IPS-20b (cell line): ENCODE results near the gene POLD3.

ENCODE experiments used
- H3K27ac ChIP-seq: one replicate; pipeline ENCODE4 v1.5.1; 2013; ENCODE audit warnings: low read length
- H3K27me3 ChIP-seq: 2 replicates; pipeline ENCODE4 v1.6.1; 2013; ENCODE audit warnings: mild to moderate bottlenecking, low read length, inconsistent platforms; ENCODE audit not compliant: insufficient read depth
- H3K36me3 ChIP-seq: 2 replicates; pipeline ENCODE4 v1.6.1; 2013; ENCODE audit warnings: low read depth, mild to moderate bottlenecking, inconsistent platforms, low read length, moderate library complexity; ENCODE audit not compliant: insufficient read depth
- H3K4me1 ChIP-seq: 2 replicates; pipeline ENCODE4 v1.6.1; 2013; ENCODE audit warnings: mild to moderate bottlenecking, control low read depth, inconsistent platforms, low read length, moderate library complexity; ENCODE audit not compliant: insufficient read depth
- H3K4me3 ChIP-seq: 2 replicates; pipeline ENCODE4 v1.5.1; 2013; ENCODE audit warnings: mild to moderate bottlenecking, low read length, inconsistent platforms
- H3K9ac ChIP-seq: 2 replicates; pipeline ENCODE4 v1.6.1; 2013; ENCODE audit warnings: low read depth, mild to moderate bottlenecking, inconsistent platforms, low read length, moderate library complexity
- H3K9me3 ChIP-seq: 2 replicates; pipeline ENCODE4 v1.6.1; 2013; ENCODE audit warnings: mild to moderate bottlenecking, low read depth, low read length, inconsistent platforms; ENCODE audit not compliant: insufficient read depth

The POLD3 gene

DNA sequence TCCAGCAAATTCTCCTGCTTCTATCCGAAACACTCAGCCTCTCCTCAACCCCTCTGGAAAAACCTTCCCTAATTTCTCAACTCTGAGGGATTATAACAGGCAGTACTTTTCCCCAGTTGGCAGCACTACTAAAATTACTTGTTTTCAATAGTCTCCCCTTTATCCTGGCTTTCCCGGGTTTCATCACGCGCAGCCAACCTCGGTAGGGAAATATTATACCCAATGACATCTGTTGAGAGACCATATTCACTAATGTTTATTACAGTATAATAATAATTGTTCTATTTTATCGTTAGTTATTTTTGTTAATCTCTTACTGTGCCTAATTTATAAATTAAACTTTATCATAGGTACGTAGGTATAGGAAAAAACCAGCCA is 330 bp upstream of the POLD3 start:
- Histone ChIP-seq H3K4me3 (peak overlapping the region; percentile 96), H3K9ac (peak overlapping the region; percentile 100; the same call in 1 of the 2 replicates)

DNA sequence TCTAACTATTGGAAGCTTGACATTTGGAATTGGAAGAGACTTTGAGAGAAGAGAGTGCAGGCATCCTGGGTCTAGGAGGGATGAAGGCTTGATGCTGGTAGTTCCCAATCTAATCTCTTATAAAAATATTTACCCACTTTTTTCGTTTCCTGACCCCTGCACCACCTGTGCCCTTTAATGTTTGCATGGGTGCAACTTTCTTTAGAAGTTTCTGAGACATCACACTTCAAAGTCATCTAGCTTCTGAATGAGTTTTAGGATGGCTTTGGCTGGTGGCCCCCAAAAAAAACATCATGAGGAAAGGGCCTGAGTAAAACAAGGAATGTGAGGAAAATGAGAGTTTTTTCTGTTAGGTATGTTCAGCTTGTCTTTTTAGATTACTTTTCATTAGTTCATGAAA is 1.1 kb downstream of the POLD3 start:
- no peak overlapping the region for H3K27ac ChIP-seq

More for the DNA sequence above, 330 bp upstream of the POLD3 start:
- H3K36me3 ChIP-seq, result peaks cover 28% of the 10 kb centered on the region
- H3K4me1 ChIP-seq, result peaks cover 6% of the 10 kb centered on the region; the same call in 1 of the 2 replicates
- no peak overlapping the region for H3K27ac ChIP-seq
- no peaks in the 10 kb centered on the region for H3K27me3 ChIP-seq
- no peaks in the 10 kb centered on the region for H3K9me3 ChIP-seq

DNA sequence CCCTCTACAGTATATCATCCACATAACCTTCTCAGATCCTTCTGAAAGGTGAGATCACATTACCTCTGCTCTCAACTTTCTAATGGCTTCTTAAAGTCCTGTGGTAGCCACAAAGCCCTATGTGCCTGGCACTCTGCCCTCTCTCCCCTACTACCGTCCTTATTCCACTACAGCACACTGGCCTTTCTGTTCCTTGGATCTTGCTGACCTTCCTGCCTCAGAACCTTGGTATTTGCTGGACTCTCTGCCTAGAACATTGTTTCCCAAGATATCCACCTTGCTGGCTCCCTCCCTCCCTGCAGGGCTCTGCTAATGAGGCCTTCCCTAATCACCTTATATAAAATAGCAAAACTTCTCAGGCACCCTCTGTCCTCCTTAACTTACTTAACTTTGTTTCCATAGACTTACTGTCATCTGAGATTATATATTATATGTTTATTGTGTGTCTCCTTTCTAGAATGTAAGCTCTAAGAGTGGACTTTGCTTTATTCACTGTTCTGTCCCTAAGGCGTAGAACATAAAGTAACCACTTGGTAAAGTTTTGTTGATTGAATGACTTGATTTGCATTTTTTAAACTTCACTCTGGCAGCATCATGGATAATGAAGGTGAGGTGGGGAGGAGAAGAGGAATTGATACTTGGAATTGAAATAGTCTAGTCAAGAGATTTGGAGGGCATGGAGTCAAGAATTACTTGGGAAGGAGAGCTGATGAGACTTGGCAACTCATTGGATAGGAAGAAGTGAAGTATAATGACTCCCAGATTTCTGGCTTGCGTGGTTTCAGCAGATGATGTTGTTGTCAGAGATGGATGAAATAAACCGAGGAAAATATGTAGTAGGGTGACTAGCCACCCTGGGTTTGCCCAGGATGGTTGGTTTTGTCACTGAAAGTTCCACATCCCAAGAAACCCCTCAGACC is 10.5 kb downstream of the POLD3 start:
- H3K36me3 ChIP-seq, result peaks cover 63% of the 10 kb centered on the region
- no peaks in the 10 kb centered on the region for H3K9me3 ChIP-seq
- no peak overlapping the region for H3K9ac ChIP-seq
- no peaks in the 10 kb centered on the region for H3K4me1 ChIP-seq
- H3K27me3 ChIP-seq, result no peaks in the 10 kb centered on the region
- H3K4me3 ChIP-seq, result no peak overlapping the region
- no peak overlapping the region for H3K27ac ChIP-seq

More for the DNA sequence above, 1.1 kb downstream of the POLD3 start:
- no peaks in the 10 kb centered on the region for H3K9me3 ChIP-seq
- peaks cover 42% of the 10 kb centered on the region for H3K36me3 ChIP-seq
- no peaks in the 10 kb centered on the region for H3K27me3 ChIP-seq
- peak overlapping the region; percentile 100 for H3K9ac ChIP-seq
- peak overlapping the region; percentile 96 for H3K4me3 ChIP-seq
- H3K4me1 ChIP-seq, result peaks cover 6% of the 10 kb centered on the region; the same call in 1 of the 2 replicates

DNA sequence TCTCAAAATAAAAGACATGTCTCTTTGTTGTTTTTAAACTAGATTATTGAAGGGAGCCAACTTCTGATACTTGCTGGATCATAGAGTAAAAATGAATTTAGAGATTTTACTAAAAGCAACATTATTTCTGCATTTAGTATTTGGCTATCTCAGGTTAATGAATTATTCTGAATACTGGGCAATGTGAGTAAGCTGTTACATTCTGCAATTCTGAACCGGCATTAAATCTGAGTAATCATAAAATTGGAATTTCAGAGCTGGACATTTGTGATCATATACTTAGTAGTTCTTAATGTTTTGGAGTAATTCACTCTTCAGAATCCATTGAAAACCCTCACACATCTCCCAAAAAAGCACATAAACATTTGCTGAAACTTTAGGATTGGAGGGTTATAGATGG is 11.5 kb downstream of the POLD3 start:
- no peaks in the 10 kb centered on the region for H3K9me3 ChIP-seq
- H3K9ac ChIP-seq, result no peak overlapping the region
- H3K27me3 ChIP-seq, result no peaks in the 10 kb centered on the region
- no peaks in the 10 kb centered on the region for H3K4me1 ChIP-seq
- peaks cover 60% of the 10 kb centered on the region for H3K36me3 ChIP-seq
- H3K4me3 ChIP-seq, result no peak overlapping the region
- H3K27ac ChIP-seq, result no peak overlapping the region

DNA sequence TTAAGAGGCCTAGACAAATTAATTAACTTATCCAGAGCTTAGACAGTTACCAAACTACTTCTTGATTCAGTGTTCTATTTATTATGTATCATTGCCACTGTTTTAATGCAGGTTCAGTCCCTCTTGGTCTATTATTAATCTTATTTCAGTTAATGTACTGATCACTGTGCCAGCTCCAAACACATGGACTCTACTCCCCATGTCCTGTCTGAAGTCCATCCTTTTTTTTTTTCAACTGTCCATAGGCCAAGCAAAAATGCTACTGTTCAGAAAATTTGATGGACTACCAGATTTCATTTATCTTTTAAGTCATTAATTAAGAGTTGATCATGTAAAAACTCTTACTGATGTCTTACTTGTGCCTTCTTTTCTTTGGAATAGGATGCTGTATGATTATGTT is 11.9 kb downstream of the POLD3 start:
- Histone ChIP-seq H3K27me3 (no peaks in the 10 kb centered on the region), H3K27ac (no peak overlapping the region), H3K9ac (no peak overlapping the region), H3K4me1 (no peaks in the 10 kb centered on the region), H3K9me3 (no peaks in the 10 kb centered on the region), H3K36me3 (peaks cover 59% of the 10 kb centered on the region), H3K4me3 (no peak overlapping the region)

DNA sequence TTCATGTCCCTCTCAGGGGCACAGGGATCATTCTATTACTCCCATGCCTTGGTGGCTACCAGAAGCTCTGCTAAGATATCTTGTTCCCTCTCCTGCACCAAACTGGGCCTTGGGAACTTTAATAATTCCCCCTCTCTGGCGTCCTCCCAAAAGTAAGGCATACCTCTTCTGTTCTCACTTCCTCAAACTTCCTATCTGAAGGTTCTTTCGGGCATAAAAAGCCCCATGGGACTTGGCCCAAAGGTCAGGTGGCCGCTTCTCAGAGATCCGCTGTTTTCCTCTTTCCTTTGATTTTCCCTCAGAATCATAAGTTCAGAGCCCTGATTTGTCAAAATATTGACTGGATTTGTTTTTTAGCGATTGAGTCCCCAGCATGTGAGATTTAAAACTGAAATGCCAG is 13.0 kb downstream of the POLD3 start:
- no peak overlapping the region for H3K27ac ChIP-seq
- no peaks in the 10 kb centered on the region for H3K9me3 ChIP-seq
- no peaks in the 10 kb centered on the region for H3K4me1 ChIP-seq
- peaks cover 64% of the 10 kb centered on the region for H3K36me3 ChIP-seq
- no peak overlapping the region for H3K9ac ChIP-seq
- no peak overlapping the region for H3K4me3 ChIP-seq
- H3K27me3 ChIP-seq, result no peaks in the 10 kb centered on the region

DNA sequence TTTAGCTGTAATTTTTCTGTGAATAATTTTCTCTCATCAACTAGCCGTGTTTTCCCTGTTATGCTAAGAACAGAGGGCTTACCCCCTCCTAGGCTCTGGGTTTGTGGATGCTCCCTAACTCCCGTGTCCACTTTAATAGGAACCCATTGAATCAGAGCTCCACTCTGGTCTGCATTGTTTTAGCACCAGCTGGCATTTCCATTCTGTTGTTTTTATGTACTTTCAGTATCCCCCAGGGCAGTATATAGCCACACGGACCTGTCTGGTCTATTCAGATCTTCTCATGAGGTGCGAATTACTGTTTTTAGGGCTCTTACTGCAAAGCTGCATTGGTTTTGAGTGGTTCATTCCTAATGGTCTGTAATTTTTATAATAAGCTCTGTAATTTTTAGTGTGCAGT is 16.0 kb downstream of the POLD3 start:
- H3K4me3 ChIP-seq, result no peak overlapping the region
- peaks cover 72% of the 10 kb centered on the region for H3K36me3 ChIP-seq

DNA sequence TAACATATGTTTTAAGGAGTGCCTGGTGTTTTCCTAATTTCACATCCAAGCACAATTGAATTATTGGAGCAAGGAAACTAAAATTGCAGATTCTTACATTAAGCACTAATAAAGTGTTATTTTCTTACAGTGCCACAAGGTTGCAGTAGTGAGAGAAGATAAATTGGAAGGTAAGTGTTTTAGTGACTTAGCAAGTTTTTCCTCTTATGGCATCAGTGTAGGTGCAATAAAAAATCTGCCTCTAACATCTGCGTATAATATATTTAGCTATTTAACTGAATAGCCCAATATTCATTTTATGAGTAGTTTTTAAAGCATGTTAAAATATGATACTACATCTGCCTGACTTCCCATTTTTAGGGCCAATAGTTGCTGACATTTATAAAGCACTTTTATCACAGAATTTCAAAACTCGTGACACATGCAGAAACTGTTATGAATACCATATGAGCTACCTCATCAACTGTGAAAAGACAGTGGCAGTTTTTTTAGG is 19.0 kb downstream of the POLD3 start:
- Histone ChIP-seq H3K27ac (no peak overlapping the region), H3K36me3 (peaks cover 68% of the 10 kb centered on the region), H3K4me3 (no peak overlapping the region), H3K9ac (no peak overlapping the region), H3K9me3 (no peaks in the 10 kb centered on the region), H3K27me3 (no peaks in the 10 kb centered on the region), H3K4me1 (no peaks in the 10 kb centered on the region)

More for the DNA sequence above, 16.0 kb downstream of the POLD3 start:
- H3K9ac ChIP-seq, result no peak overlapping the region
- no peak overlapping the region for H3K27ac ChIP-seq
- H3K9me3 ChIP-seq, result no peaks in the 10 kb centered on the region
- H3K4me1 ChIP-seq, result no peaks in the 10 kb centered on the region
- no peaks in the 10 kb centered on the region for H3K27me3 ChIP-seq

DNA sequence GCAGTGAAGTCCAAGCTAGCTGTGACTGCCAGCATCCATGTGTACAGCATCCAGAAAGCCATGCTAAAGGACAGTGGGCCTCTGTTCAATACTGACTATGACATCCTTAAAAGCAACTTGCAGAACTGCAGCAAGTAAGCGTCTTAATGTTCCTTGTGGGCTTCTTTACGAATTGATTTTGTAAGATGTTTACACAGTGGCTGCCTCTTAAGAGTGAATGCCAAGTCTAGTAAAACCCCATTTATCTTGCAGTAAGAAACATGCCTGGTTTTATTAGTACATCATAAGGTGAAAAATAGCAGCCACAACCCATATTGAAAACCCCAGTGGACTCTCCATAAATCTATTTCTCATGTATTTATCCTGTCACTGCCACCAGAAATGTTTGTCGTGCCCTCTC is 20.5 kb downstream of the POLD3 start:
- peaks cover 75% of the 10 kb centered on the region for H3K36me3 ChIP-seq
- H3K4me1 ChIP-seq, result no peaks in the 10 kb centered on the region
- no peak overlapping the region for H3K4me3 ChIP-seq
- H3K27me3 ChIP-seq, result no peaks in the 10 kb centered on the region
- H3K9me3 ChIP-seq, result no peaks in the 10 kb centered on the region
- no peak overlapping the region for H3K27ac ChIP-seq
- no peak overlapping the region for H3K9ac ChIP-seq

DNA sequence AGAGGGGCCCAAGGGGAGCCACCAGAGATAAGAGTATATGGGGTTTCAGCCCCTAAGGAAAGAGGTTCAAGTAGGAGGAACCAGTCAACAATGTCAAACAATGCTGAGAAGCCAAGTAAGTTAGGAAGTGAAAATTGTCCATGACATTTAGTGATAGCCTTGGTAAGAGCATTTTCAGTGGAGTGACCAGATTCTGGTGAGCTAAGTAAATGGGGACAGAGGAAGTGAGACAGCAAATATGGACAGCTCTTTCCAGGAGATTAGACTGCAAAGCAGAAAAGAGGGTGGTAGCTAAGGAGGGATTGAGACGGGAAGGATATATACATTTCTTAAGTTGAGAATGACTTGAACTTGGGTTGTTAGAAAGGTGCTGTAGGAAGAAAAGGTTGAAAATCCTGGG is 22.9 kb downstream of the POLD3 start:
- Histone ChIP-seq H3K4me1 (no peaks in the 10 kb centered on the region), H3K4me3 (no peak overlapping the region), H3K9me3 (no peaks in the 10 kb centered on the region), H3K27ac (no peak overlapping the region), H3K36me3 (peaks cover 87% of the 10 kb centered on the region), H3K9ac (no peak overlapping the region), H3K27me3 (no peaks in the 10 kb centered on the region)

DNA sequence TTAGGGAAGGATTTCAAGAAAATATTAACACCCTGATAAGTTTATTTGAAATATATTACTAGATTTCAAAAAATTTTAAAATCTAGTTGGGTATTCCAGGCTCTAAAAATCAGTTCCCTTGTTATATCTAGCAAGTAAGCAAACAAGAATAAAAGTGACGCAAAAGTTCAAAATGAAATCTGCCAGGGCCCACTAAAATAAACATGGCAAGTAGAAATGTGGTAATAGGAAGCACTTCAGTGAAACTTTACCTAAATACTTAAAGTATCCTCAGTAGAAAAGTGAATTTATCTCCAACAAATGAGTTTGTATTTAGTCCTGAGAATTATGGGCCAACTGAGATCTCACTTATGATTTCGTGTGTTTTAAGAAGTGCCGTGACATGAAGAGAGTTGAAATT is 23.6 kb downstream of the POLD3 start:
- Histone ChIP-seq H3K9me3 (no peaks in the 10 kb centered on the region), H3K9ac (no peak overlapping the region), H3K36me3 (peaks cover 93% of the 10 kb centered on the region), H3K4me1 (no peaks in the 10 kb centered on the region), H3K27me3 (no peaks in the 10 kb centered on the region), H3K4me3 (no peak overlapping the region), H3K27ac (no peak overlapping the region)

DNA sequence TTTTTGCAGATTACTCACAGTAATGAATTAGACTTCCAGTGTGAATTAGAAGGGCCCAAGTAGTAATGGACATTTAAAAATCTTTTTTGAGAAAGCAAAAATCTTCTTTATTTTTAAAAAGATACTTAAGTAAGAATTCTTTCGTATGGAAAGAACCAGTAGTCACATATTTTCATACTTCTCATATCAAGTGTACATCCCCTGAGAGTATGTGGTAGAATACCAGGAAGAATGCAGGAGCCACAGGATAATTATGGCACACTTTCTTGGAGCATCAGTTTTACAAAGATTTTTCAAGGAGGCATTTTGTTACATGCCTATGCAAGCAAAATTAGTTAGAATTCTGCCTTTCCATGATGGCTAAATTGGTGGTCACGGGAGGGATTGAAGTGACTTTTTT is 28.1 kb downstream of the POLD3 start:
- Histone ChIP-seq H3K27me3 (no peaks in the 10 kb centered on the region), H3K9me3 (no peaks in the 10 kb centered on the region), H3K9ac (no peak overlapping the region), H3K27ac (no peak overlapping the region), H3K4me1 (no peaks in the 10 kb centered on the region), H3K4me3 (no peak overlapping the region), H3K36me3 (peaks cover 64% of the 10 kb centered on the region)
